HAP-1 (cell line): ENCODE results near the gene PAPOLA.

Source experiments
- DNase-seq, 2 experiments: peaks; one replicate each; pipeline ENCODE4 v3.0.0-alpha.2; 2016 to 2020; ENCODE audit warnings: low spot score in 2 of 2
- H3K27me3 ChIP-seq: fragments of 250-450 bp; sonication (Bioruptor Pico); 2 replicates; pipeline ENCODE4 v1.5.1; 2020; ENCODE audit warnings: low read depth, mild to moderate bottlenecking, moderate library complexity
- H3K36me3 ChIP-seq: fragments of 250-450 bp; sonication (Bioruptor Pico); replicated peaks from 2 replicates; pipeline ENCODE4 v1.5.1; 2020; ENCODE audit warnings: mild to moderate bottlenecking
- H3K4me1 ChIP-seq: fragments of 250-450 bp; sonication (Bioruptor Pico); 2 replicates; pipeline ENCODE4 v1.5.1; 2020; ENCODE audit warnings: mild to moderate bottlenecking
- H3K4me3 ChIP-seq: fragments of 250-450 bp; sonication (Bioruptor Pico); 2 replicates; pipeline ENCODE4 v1.5.1; 2020; ENCODE audit warnings: mild to moderate bottlenecking, moderate library complexity
- H3K9me3 ChIP-seq: fragments of 250-450 bp; sonication (Bioruptor Pico); 2 replicates; pipeline ENCODE4 v1.5.1; 2020; ENCODE audit warnings: mild to moderate bottlenecking, moderate library complexity
- in situ Hi-C: fragments of 300-500 bp; cut with MboI; formaldehyde crosslinking; loops from 3 replicates; pipeline ENCODE4 v1.14.3; 2020; ENCODE audit warnings: low sequenced_read_pairs, inconsistent platforms, mixed read lengths

Gene PAPOLA

GRCh38 chr14:96579855-96580254 is 77.7 kb downstream of the PAPOLA start:
- no peak for DNase-seq
- Histone ChIP-seq H3K36me3 (no peaks in the 10 kb centered on the region), H3K4me1 (peaks cover 6% of the 10 kb centered on the region), H3K4me3 (no peak overlapping the region), H3K27me3 (no peaks in the 10 kb centered on the region), H3K9me3 (no peaks in the 10 kb centered on the region)
- in situ Hi-C loops: loop anchor here (5.0 to 25.0 kb wide), 2 partner anchors 162 to 282 kb away; no protein-coding TSS in a partner anchor

GRCh38 chr14:96580566-96580965 is 78.4 kb downstream of the PAPOLA start:
- peaks cover 11% of the 10 kb centered on the region for H3K4me1 ChIP-seq
- no peak for DNase-seq
- no peaks in the 10 kb centered on the region for H3K36me3 ChIP-seq
- no peaks in the 10 kb centered on the region for H3K27me3 ChIP-seq
- no peaks in the 10 kb centered on the region for H3K9me3 ChIP-seq
- in situ Hi-C loops: loop anchor here (5.0 to 25.0 kb wide), 2 partner anchors 162 to 282 kb away; no protein-coding TSS in a partner anchor
- no peak overlapping the region for H3K4me3 ChIP-seq

- H3K4me3 ChIP-seq: no peak overlapping the region
- H3K27me3 ChIP-seq: no peaks in the 10 kb centered on the region
- no peaks in the 10 kb centered on the region for H3K36me3 ChIP-seq
- DNase-seq: no peak
- H3K4me1 ChIP-seq: peaks cover 16% of the 10 kb centered on the region
- in situ Hi-C loops: loop anchor here (5.0 to 25.0 kb wide), 2 partner anchors 161 to 281 kb away; no protein-coding TSS in a partner anchor
- H3K9me3 ChIP-seq: no peaks in the 10 kb centered on the region
Measured at GRCh38 chr14:96581026-96581425, 78.8 kb downstream of the PAPOLA start.

- in situ Hi-C loops: loop anchor here (5.0 to 25.0 kb wide), 2 partner anchors 160 to 280 kb away; no protein-coding TSS in a partner anchor
- no peaks in the 10 kb centered on the region for H3K9me3 ChIP-seq
- DNase-seq: peak in 1 of 2 experiments; percentile 66
- H3K36me3 ChIP-seq: no peaks in the 10 kb centered on the region
- H3K4me3 ChIP-seq: no peak overlapping the region
- no peaks in the 10 kb centered on the region for H3K27me3 ChIP-seq
- peaks cover 20% of the 10 kb centered on the region for H3K4me1 ChIP-seq
Measured at GRCh38 chr14:96581902-96582301, 79.7 kb downstream of the PAPOLA start.

- Histone ChIP-seq H3K36me3 (no peaks in the 10 kb centered on the region), H3K9me3 (no peaks in the 10 kb centered on the region), H3K4me3 (no peak overlapping the region), H3K27me3 (no peaks in the 10 kb centered on the region), H3K4me1 (peaks cover 21% of the 10 kb centered on the region)
- no peak for DNase-seq
- in situ Hi-C loops: loop anchor here (5.0 to 25.0 kb wide), 2 partner anchors 160 to 280 kb away; no protein-coding TSS in a partner anchor
Measured at GRCh38 chr14:96582411-96582961, 80.3 kb downstream of the PAPOLA start.

GRCh38 chr14:96582995-96583394 is 80.8 kb downstream of the PAPOLA start:
- Histone ChIP-seq H3K36me3 (no peaks in the 10 kb centered on the region), H3K9me3 (no peaks in the 10 kb centered on the region), H3K4me1 (peaks cover 21% of the 10 kb centered on the region), H3K4me3 (no peak overlapping the region), H3K27me3 (no peaks in the 10 kb centered on the region)
- DNase-seq: no peak
- in situ Hi-C loops: loop anchor here (5.0 to 25.0 kb wide), 2 partner anchors 159 to 279 kb away; no protein-coding TSS in a partner anchor

- Histone ChIP-seq H3K4me1 (peaks cover 21% of the 10 kb centered on the region), H3K9me3 (no peaks in the 10 kb centered on the region), H3K27me3 (no peaks in the 10 kb centered on the region), H3K36me3 (no peaks in the 10 kb centered on the region), H3K4me3 (no peak overlapping the region)
- no peak for DNase-seq
- in situ Hi-C loops: loop anchor here (5.0 to 25.0 kb wide), 2 partner anchors 159 to 279 kb away; no protein-coding TSS in a partner anchor
Measured at GRCh38 chr14:96583569-96584041, 81.4 kb downstream of the PAPOLA start.

- Histone ChIP-seq H3K4me3 (no peak overlapping the region), H3K4me1 (peaks cover 21% of the 10 kb centered on the region), H3K27me3 (no peaks in the 10 kb centered on the region)
Measured at GRCh38 chr14:96584199-96584906, 82.2 kb downstream of the PAPOLA start.

GRCh38 chr14:96584907-96585671 is 82.9 kb downstream of the PAPOLA start:
- Histone ChIP-seq H3K27me3 (no peaks in the 10 kb centered on the region), H3K4me1 (peaks cover 21% of the 10 kb centered on the region), H3K36me3 (no peaks in the 10 kb centered on the region), H3K4me3 (no peak overlapping the region), H3K9me3 (no peaks in the 10 kb centered on the region)
- DNase-seq: peak; percentile 77 to 93
- in situ Hi-C loops: loop anchor here (5.0 to 25.0 kb wide), 2 partner anchors 157 to 277 kb away; no protein-coding TSS in a partner anchor

More at GRCh38 chr14:96584199-96584906, 82.2 kb downstream of the PAPOLA start:
- Histone ChIP-seq H3K36me3 (no peaks in the 10 kb centered on the region), H3K9me3 (no peaks in the 10 kb centered on the region)
- in situ Hi-C loops: loop anchor here (5.0 to 25.0 kb wide), 2 partner anchors 158 to 278 kb away; no protein-coding TSS in a partner anchor
- peak; percentile 84 to 88 for DNase-seq

- DNase-seq: peak in 1 of 2 experiments; percentile 22
- Histone ChIP-seq H3K9me3 (no peaks in the 10 kb centered on the region), H3K36me3 (no peaks in the 10 kb centered on the region), H3K4me3 (no peak overlapping the region), H3K27me3 (no peaks in the 10 kb centered on the region), H3K4me1 (peaks cover 21% of the 10 kb centered on the region)
- in situ Hi-C loops: loop anchor here (25.0 kb wide), 1 partner anchor 277 kb away; no protein-coding TSS in a partner anchor
Measured at GRCh38 chr14:96585672-96586013, 83.5 kb downstream of the PAPOLA start.

GRCh38 chr14:96586056-96586455 is 83.9 kb downstream of the PAPOLA start:
- peaks cover 21% of the 10 kb centered on the region for H3K4me1 ChIP-seq
- H3K27me3 ChIP-seq: no peaks in the 10 kb centered on the region
- H3K36me3 ChIP-seq: no peaks in the 10 kb centered on the region
- no peak overlapping the region for H3K4me3 ChIP-seq
- no peak for DNase-seq
- no peaks in the 10 kb centered on the region for H3K9me3 ChIP-seq
- in situ Hi-C loops: loop anchor here (25.0 kb wide), 1 partner anchor 276 kb away; no protein-coding TSS in a partner anchor

- Histone ChIP-seq H3K36me3 (no peaks in the 10 kb centered on the region), H3K4me3 (no peak overlapping the region), H3K27me3 (no peaks in the 10 kb centered on the region), H3K4me1 (peaks cover 21% of the 10 kb centered on the region), H3K9me3 (no peaks in the 10 kb centered on the region)
- no peak for DNase-seq
- in situ Hi-C loops: loop anchor here (25.0 kb wide), 1 partner anchor 275 kb away; no protein-coding TSS in a partner anchor
Measured at GRCh38 chr14:96586921-96587822, 85.0 kb downstream of the PAPOLA start.
